ENCODE data around the gene COX7A2L.

DNA sequence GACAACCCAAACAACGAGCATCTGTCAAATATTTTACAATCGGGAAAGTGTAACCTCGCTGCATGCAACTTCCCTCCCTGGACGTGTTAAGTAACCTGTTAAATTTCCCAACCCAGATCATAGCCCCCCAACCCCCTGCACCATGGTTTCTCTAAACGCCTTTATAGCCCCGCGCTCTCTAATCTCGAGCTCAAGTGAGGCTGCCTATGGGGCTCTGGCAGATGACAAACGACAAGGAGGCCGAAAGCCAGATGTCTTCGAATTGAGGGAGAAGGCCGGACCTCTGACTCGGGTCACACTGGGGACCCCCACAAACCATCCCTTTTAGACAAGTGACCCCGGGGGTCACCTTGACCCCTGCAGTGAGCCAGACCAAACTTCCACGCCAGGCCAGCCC, 526 bp downstream of the COX7A2L start:
- TF ChIP-seq RFX5 (IDR thresholded peaks at IDR 0.05; ENCODE audit: borderline replicate concordance, low read depth, low read length): no peak
- no peak for TF ChIP-seq RXRA (IDR thresholded peaks at IDR 0.05; ENCODE audit: insufficient read depth, low read depth, low read length)
- TF ChIP-seq, protein P1, sequence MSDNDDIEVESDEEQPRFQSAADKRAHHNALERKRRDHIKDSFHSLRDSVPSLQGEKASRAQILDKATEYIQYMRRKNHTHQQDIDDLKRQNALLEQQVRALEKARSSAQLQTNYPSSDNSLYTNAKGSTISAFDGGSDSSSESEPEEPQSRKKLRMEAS (IDR thresholded peaks at IDR 0.05): no peak
- TF ChIP-seq, protein P2, sequence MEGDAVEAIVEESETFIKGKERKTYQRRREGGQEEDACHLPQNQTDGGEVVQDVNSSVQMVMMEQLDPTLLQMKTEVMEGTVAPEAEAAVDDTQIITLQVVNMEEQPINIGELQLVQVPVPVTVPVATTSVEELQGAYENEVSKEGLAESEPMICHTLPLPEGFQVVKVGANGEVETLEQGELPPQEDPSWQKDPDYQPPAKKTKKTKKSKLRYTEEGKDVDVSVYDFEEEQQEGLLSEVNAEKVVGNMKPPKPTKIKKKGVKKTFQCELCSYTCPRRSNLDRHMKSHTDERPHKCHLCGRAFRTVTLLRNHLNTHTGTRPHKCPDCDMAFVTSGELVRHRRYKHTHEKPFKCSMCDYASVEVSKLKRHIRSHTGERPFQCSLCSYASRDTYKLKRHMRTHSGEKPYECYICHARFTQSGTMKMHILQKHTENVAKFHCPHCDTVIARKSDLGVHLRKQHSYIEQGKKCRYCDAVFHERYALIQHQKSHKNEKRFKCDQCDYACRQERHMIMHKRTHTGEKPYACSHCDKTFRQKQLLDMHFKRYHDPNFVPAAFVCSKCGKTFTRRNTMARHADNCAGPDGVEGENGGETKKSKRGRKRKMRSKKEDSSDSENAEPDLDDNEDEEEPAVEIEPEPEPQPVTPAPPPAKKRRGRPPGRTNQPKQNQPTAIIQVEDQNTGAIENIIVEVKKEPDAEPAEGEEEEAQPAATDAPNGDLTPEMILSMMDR (IDR thresholded peaks at IDR 0.05; ENCODE audit: control extremely low read depth in 1 of 3, insufficient read depth in 1 of 3, low read depth in 1 of 3, low read length in 3 of 3): no peak

Data from H1 (cell line).